Heart left ventricle (tissue), 13 donors: Measurements from ENCODE around the gene TLCD1.

Experiments
- CTCF ChIP-seq, 12 donors: fragments of 200-600 bp; sonication (generic) in 4 of 12; IDR thresholded peaks; one replicate each; pipeline versions ENCODE4 v1.5.0 to v1.8.0; 2018 to 2022; ENCODE audit warnings: antibody characterized with exemption in 12 of 12, mild to moderate bottlenecking in 5 of 12
- POLR2A ChIP-seq, 2 donors: fragments of 450-650 bp; IDR thresholded peaks; one replicate each; pipeline ENCODE4 v1.6.1; 2017; ENCODE audit warnings: antibody characterized with exemption in 2 of 2, mild to moderate bottlenecking in 2 of 2, moderate library complexity in 2 of 2
- donor health status: ischemic (EF 13 %, LVEDD 7.1; RV severe dilation, severe dysfunction).
- donor health status: DM: no; HTN: yes; CAD: no.
- donor health status: DM: no; HTN: no; CAD: no.
- donor health status: ischemic (EF 25% LVEDD 6.9; RV normal size, moderate dysfunction).
- donor health status: ischemic (EF 25% LVEDD 5.7; RV mildly dilated, moderate dysfunction).
- donor health status: ischemic (EF 35%, LVEDD 5.7; RV mildly dilated, moderate dysfunction).
- donor health status: nonischemic (EF 11% LVEDD 7.7; RV severe dilation, severe dysfunction).
- donor health status: DM: yes; HTN: yes; CAD: no.
- donor health status: PGD.
- donor health status: ischemic (EF 29% LVEDD 5.4; RV normal size, mild dysfunction).
- donor health status: nonischemic (EF 23%, LVEDD 6.1; RV moderate dilation, normal function).

- TF ChIP-seq POLR2A (IDR thresholded peaks at IDR 0.05) = no peak
- no peak for TF ChIP-seq CTCF (IDR thresholded peaks at IDR 0.05)
These were observed 39.7 kb downstream of the TLCD1 start for GRCh38 chr17:28686296-28686695.
